Left lung (tissue), 10 donors: Measurements from ENCODE around the gene SPATA19. TPM values are rescaled to one million over a fixed set of nuclear protein-coding genes. Genes with fewer than 3 reads are reported as not detected.

ENCODE experiments used
- ATAC-seq: fragments of 200-7000 bp; cut with Tn5 transposase; one replicate; pipeline ENCODE4 v1.9.1; 2020; ENCODE audit warnings: moderate library complexity
- DNase-seq, 4 donors: peaks; one replicate each; pipeline ENCODE4 v3.0.0-alpha.2; 2013 to 2020
- H3K27ac ChIP-seq, 2 donors: fragments of 200-600 bp; sonication (generic) in 1 of 2; one replicate each; pipeline versions ENCODE4 v1.5.0 to v1.8.0; 2020 to 2021
- H3K27me3 ChIP-seq, 2 donors: fragments of 200-600 bp; sonication (generic) in 1 of 2; one replicate each; pipeline versions ENCODE4 v1.5.0 to v1.8.0; 2020 to 2021
- H3K36me3 ChIP-seq, 2 donors: fragments of 200-600 bp; sonication (generic) in 1 of 2; one replicate each; pipeline versions ENCODE4 v1.5.0 to v1.8.0; 2020 to 2021
- H3K4me1 ChIP-seq, 2 donors: fragments of 200-600 bp; one replicate each; pipeline ENCODE4 v1.8.0; 2021
- H3K4me3 ChIP-seq, 2 donors: fragments of 200-600 bp; sonication (generic) in 1 of 2; one replicate each; pipeline versions ENCODE4 v1.5.0 to v1.8.0; 2020 to 2021; ENCODE audit warnings: mild to moderate bottlenecking in 1 of 2
- H3K9me3 ChIP-seq, 2 donors: fragments of 200-600 bp; sonication (generic) in 1 of 2; one replicate each; pipeline versions ENCODE4 v1.5.0 to v1.8.0; 2020 to 2021
- intact Hi-C, 2 donors: fragments of 100-400 bp; cut with DNase I; formaldehyde crosslinking; loops; one replicate each; pipeline versions ENCODE4 v1.11.2 to v1.14.2; 2022
- polyA plus RNA-seq, 6 donors: library from polyadenylated mRNA; unstranded; fragments of 120-200 nt; gene quantifications; one replicate each; pipeline ENCODE4 v1.2.1, GENCODE V29; 2013; ENCODE audit not compliant: insufficient read length in 6 of 6
- total RNA-seq, 2 donors: library from RNA; stranded (reverse); fragmentation: NEBNext Ultra II Directional; extraction: Animal tissue kit (Norgen Biotek cat#: 25700); gene quantifications; one replicate each; pipeline ENCODE4 v1.2.1, GENCODE V29; 2021
- TF ChIP-seq, protein P1 (sequence below), 2 donors: fragments of 200-600 bp; sonication (generic) in 1 of 2; IDR thresholded peaks; one replicate each; pipeline versions ENCODE4 v1.5.0 to v1.8.0; 2021; ENCODE audit warnings: antibody characterized with exemption in 2 of 2
- donor health status: DM: no; HTN: yes; CAD: no.
- donor health status: DM: no; HTN: no; CAD: no.

SPATA19 gene
- total and polyA plus RNA-seq, 8 donors: not detected

GRCh38 chr11:133803026-133803425 lies 42.3 kb downstream of the SPATA19 start:
- Histone ChIP-seq H3K27me3 (peaks cover 0 to 9% of the 10 kb centered on the region in 2 donors), H3K36me3 (no peaks in the 10 kb centered on the region), H3K4me1 (no peaks in the 10 kb centered on the region), H3K4me3 (no peak overlapping the region), H3K27ac (no peak overlapping the region), H3K9me3 (no peaks in the 10 kb centered on the region)
- intact Hi-C loops: no loop called here
- TF ChIP-seq, protein P1, sequence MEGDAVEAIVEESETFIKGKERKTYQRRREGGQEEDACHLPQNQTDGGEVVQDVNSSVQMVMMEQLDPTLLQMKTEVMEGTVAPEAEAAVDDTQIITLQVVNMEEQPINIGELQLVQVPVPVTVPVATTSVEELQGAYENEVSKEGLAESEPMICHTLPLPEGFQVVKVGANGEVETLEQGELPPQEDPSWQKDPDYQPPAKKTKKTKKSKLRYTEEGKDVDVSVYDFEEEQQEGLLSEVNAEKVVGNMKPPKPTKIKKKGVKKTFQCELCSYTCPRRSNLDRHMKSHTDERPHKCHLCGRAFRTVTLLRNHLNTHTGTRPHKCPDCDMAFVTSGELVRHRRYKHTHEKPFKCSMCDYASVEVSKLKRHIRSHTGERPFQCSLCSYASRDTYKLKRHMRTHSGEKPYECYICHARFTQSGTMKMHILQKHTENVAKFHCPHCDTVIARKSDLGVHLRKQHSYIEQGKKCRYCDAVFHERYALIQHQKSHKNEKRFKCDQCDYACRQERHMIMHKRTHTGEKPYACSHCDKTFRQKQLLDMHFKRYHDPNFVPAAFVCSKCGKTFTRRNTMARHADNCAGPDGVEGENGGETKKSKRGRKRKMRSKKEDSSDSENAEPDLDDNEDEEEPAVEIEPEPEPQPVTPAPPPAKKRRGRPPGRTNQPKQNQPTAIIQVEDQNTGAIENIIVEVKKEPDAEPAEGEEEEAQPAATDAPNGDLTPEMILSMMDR (IDR thresholded peaks at IDR 0.05): no peak
- no peak for ATAC-seq
- no peak for DNase-seq

DNA sequence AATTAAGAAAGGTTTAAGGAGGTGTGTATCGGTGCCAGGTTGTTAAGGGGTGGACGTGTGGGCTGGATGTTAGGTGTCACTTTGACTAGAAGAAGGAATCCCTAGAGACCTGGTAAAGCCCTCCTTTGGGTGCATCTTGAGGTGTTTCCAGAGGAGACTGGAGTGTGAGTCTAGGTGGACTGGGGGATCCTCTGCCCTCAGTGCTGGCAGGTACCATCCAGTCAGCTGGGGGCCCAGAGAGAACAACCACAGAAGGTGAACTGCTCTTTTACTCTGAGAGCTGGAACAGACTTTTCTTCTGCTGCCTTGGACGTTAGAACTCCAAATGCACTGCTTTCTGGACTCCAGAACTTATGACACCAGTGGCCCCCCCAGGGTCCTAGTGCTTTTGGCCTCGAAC lies 44.0 kb downstream of the SPATA19 start:
- H3K9me3 ChIP-seq: no peaks in the 10 kb centered on the region
- H3K4me3 ChIP-seq: no peak overlapping the region
- DNase-seq (no peak), ATAC-seq (no peak)
- H3K4me1 ChIP-seq: no peaks in the 10 kb centered on the region
- peaks cover 0 to under 1% of the 10 kb centered on the region in 2 donors for H3K27me3 ChIP-seq
- TF ChIP-seq, protein P1 (IDR thresholded peaks at IDR 0.05): no peak
- no peak overlapping the region for H3K27ac ChIP-seq
- intact Hi-C loops: no loop called here
- H3K36me3 ChIP-seq: no peaks in the 10 kb centered on the region

GRCh38 chr11:133800666-133801065 lies 44.6 kb downstream of the SPATA19 start:
- intact Hi-C loops: no loop called here
- DNase-seq (no peak), ATAC-seq (no peak)
- Histone ChIP-seq H3K36me3 (no peaks in the 10 kb centered on the region), H3K4me3 (no peak overlapping the region), H3K27ac (no peak overlapping the region), H3K4me1 (no peaks in the 10 kb centered on the region), H3K9me3 (peaks cover 0 to 4% of the 10 kb centered on the region in 2 donors), H3K27me3 (no peaks in the 10 kb centered on the region)
- TF ChIP-seq, protein P1 (IDR thresholded peaks at IDR 0.05): no peak

- DNase-seq: no peak
- no peaks in the 10 kb centered on the region for H3K36me3 ChIP-seq
- H3K27ac ChIP-seq: no peak overlapping the region
- intact Hi-C loops: no loop called here
- ATAC-seq: no peak
- H3K4me3 ChIP-seq: no peak overlapping the region
- H3K4me1 ChIP-seq: no peaks in the 10 kb centered on the region
- TF ChIP-seq, protein P1 (IDR thresholded peaks at IDR 0.05): no peak
- no peaks in the 10 kb centered on the region for H3K27me3 ChIP-seq
- H3K9me3 ChIP-seq: peaks cover 0 to 29% of the 10 kb centered on the region in 2 donors
Measured at GRCh38 chr11:133797554-133797953, 47.8 kb downstream of the SPATA19 start.

DNA sequence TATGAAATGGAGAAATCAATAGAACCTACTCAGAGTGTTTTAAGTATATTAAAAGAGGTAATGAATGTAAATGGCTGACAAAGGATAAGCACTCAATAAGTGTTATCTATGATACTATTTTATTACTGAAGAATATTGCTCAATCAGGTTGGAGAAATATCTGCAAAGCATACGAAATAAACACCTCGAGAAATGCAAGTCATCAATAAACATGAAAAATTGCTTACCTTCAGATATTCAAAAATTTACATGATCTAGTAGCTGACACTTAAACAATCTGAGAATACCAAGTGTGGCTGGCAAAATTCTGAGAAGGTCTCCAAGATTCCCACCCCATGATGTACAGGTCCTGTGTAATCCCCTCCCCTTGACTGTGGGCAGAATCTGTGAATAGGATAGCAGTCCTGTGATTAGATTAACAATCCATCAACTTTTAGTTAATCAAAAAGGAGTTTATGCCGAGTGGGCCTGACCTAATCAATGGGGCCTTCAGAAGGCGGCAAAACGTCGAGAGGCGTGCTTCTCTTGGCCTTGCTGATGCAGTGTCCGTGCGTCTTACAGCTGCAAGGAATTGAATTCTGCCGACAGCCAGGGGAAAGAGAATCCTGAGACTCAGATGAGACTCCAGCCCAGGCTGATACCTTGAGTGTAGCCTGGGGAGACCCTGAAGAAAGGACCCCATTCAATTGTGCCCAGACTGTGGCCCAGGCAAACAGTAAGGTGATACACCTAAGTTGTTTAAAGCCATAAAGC lies 49.1 kb downstream of the SPATA19 start:
- H3K4me3 ChIP-seq: no peak overlapping the region
- no peak overlapping the region for H3K27ac ChIP-seq
- DNase-seq: no peak
- no peaks in the 10 kb centered on the region for H3K27me3 ChIP-seq
- TF ChIP-seq, protein P1 (IDR thresholded peaks at IDR 0.05): no peak
- no peak for ATAC-seq
- H3K36me3 ChIP-seq: no peaks in the 10 kb centered on the region
- H3K9me3 ChIP-seq: peaks cover 0 to 29% of the 10 kb centered on the region in 2 donors
- intact Hi-C loops: no loop called here
- H3K4me1 ChIP-seq: no peaks in the 10 kb centered on the region
